ENCODE data around the gene ESYT3.

DNA sequence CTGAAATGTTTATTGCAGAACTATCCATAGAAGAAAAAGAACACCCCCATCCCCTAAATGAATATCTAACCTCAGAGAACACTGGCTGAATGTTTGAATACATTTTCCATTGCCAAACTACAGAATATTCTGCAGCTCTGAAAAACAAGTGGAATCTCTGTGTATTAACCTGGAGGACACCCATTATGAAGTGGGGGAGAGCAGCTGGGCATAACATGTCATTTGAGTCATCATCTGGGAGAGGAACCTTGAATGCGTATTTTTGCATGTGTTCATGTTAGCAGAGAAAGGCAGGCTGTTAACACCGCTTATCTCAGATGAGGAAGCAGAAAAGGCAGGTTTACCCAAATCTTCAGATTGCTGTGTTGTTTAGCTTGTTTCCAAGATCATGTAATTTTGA lies 31.5 kb downstream of the ESYT3 start:
- TF ChIP-seq CTCF (IDR thresholded peaks at IDR 0.05) (no peak), POLR2A (IDR thresholded peaks at IDR 0.05) (no peak)
